ENCODE data around the gene ZXDC. TPM values are rescaled to one million over a fixed set of nuclear protein-coding genes. Genes with fewer than 3 reads are reported as not detected.

ZXDC gene
- total and polyA plus RNA-seq, 2 donors (not counting 3 experiments of a cell fraction or from before 2014, with no cell fraction given) = 15.2 to 22.6 TPM

- ChIA-PET POLR2A (no interaction called here), CTCF (interaction anchor here (1.6 kb wide), 1 partner anchor 13 kb away, joined by 6 read pairs; no protein-coding TSS in a partner anchor)
- Histone ChIP-seq H3K27me3 (ENCODE audit: control insufficient read depth in 2 of 2, insufficient read depth in 2 of 2, low read length in 2 of 2) (no peaks in the 10 kb centered on the region), H3K36me3 (ENCODE audit: control insufficient read depth in 2 of 2, extremely low read depth in 1 of 2, insufficient read depth in 2 of 2, low read length in 2 of 2) (peaks cover 21 to 33% of the 10 kb centered on the region in 2 experiments), H3K9me1 (replicated peaks; ENCODE audit: control insufficient read depth, extremely low read depth, insufficient read depth, low read length) (no peaks in the 10 kb centered on the region), H3K27ac (ENCODE audit: insufficient read depth, low read depth, low read length) (no peak overlapping the region), H3K4me2 (ENCODE audit: insufficient read depth, low read length) (no peak overlapping the region), H3K4me3 (replicated peaks in 1 of 3; ENCODE audit: insufficient read depth in 1 of 3, low read depth in 1 of 3, low read length in 3 of 3) (no peak overlapping the region), H2AFZ (ENCODE audit: low read depth, low read length) (no peak overlapping the region), H3K9ac (replicated peaks; ENCODE audit: extremely low read depth, insufficient read depth, low read length) (no peak overlapping the region), H4K20me1 (replicated peaks; ENCODE audit: control insufficient read depth, extremely low read depth, insufficient read depth, low read length) (no peaks in the 10 kb centered on the region), H3K79me2 (ENCODE audit: control insufficient read depth, insufficient read depth, low read length) (peaks cover 13% of the 10 kb centered on the region), H3K4me1 (ENCODE audit: control insufficient read depth, extremely low read depth, insufficient read depth, low read length) (no peaks in the 10 kb centered on the region), H3K9me3 (replicated peaks; ENCODE audit: control insufficient read depth, insufficient read depth, low read length) (no peaks in the 10 kb centered on the region)
- FAIRE-seq (no peak), DNase-seq (ENCODE audit: low read depth, low spot score) (no peak)
- no TSS peak for BruUV-seq (replicated peaks)
- intact Hi-C loops (cut with micrococcal nuclease) = no loop called here
- dilution Hi-C loops (cut with MboI; ENCODE audit: extremely low pct_ligation_motif_present, low sequenced_read_pairs) = no loop called here
- TF ChIP-seq MAX (IDR thresholded peaks at IDR 0.05; ENCODE audit: insufficient read depth, insufficient read length) = no peak
- no peak for TF ChIP-seq FOS (IDR thresholded peaks at IDR 0.05; ENCODE audit: borderline replicate concordance, insufficient read depth, low read length)
- no peak for TF ChIP-seq POLR2AphosphoS5 (IDR thresholded peaks at IDR 0.05; ENCODE audit: insufficient read depth, low read depth, low read length)
- TF ChIP-seq JUN (IDR thresholded peaks at IDR 0.05; ENCODE audit: borderline replicate concordance, insufficient read depth, insufficient read length, low read depth) = no peak
- no peak for TF ChIP-seq EZH2 (IDR thresholded peaks at IDR 0.05; ENCODE audit: borderline replicate concordance, low read depth, low read length, severe bottlenecking)
- no peak for TF ChIP-seq MYC (IDR thresholded peaks at IDR 0.05; ENCODE audit: low read depth, low read length)
- TF ChIP-seq POLR2A (IDR thresholded peaks at IDR 0.05; ENCODE audit: low read depth, low read length) = no peak
These were observed 16.5 kb downstream of the ZXDC start for GRCh38 chr3:126459111-126459762.

All from endothelial cell of umbilical vein (primary cell).